GM21717 (cell line): Measurements from ENCODE around the gene TMEM243.

Experiments used
- ATAC-seq: cut with Tn5 transposase; IDR thresholded peaks from one replicate; pipeline ENCODE4 v1.9.1; 2021; ENCODE audit warnings: mild to moderate bottlenecking, moderate library complexity; ENCODE audit not compliant: unreplicated experiment

The TMEM243 gene

GRCh38 chr7:87164433-87164832 lies 55.1 kb downstream of the TMEM243 start:
- ATAC-seq: no peak

- peak; percentile 40 for ATAC-seq
Observed at GRCh38 chr7:87159538-87159937, 60.0 kb downstream of the TMEM243 start.

- ATAC-seq: no peak
Observed at GRCh38 chr7:87156709-87157108, 62.8 kb downstream of the TMEM243 start.

- no peak for ATAC-seq
Observed at GRCh38 chr7:87155788-87156187, 63.7 kb downstream of the TMEM243 start.

GRCh38 chr7:87154569-87154968 lies 65.0 kb downstream of the TMEM243 start:
- ATAC-seq: no peak

GRCh38 chr7:87154166-87154565 lies 65.4 kb downstream of the TMEM243 start:
- ATAC-seq: no peak

- peak; percentile 18 for ATAC-seq
Observed at GRCh38 chr7:87152897-87153641, 66.5 kb downstream of the TMEM243 start.

GRCh38 chr7:87152112-87152896 lies 67.2 kb downstream of the TMEM243 start, which contains the start of gene DMTF1:
TSS of gene DMTF1 (plus strand) at chr7:87152453. CDS start at chr7:87164942, 12,489 bp downstream.
- peak; percentile 82 for ATAC-seq

GRCh38 chr7:87151729-87152111 lies 67.8 kb downstream of the TMEM243 start:
- peak; percentile 36 for ATAC-seq

GRCh38 chr7:87151002-87151728 lies 68.4 kb downstream of the TMEM243 start:
- ATAC-seq: no peak

GRCh38 chr7:87148332-87148955 lies 71.1 kb downstream of the TMEM243 start:
- ATAC-seq: no peak

- no peak for ATAC-seq
Observed at GRCh38 chr7:87147500-87147899, 72.0 kb downstream of the TMEM243 start.

- ATAC-seq: no peak
Observed at GRCh38 chr7:87146740-87147386, 72.7 kb downstream of the TMEM243 start.
